ENCODE measurements around the gene BBLN. TPM values are rescaled to one million over a fixed set of nuclear protein-coding genes. Genes with fewer than 3 reads are reported as not detected.
"Not testable (repeated sequence)": the region's sequence is repeated elsewhere in the genome, so short reads cannot be mapped to it uniquely, and the experiment has no call there.

BBLN gene
- total RNA-seq, 2 experiments from 2014 or later, result 74.3 to 75.8 TPM

- ChIA-PET CTCF (no interaction called here), POLR2A (no interaction called here)
These were observed 37.3 kb upstream of the BBLN start for GRCh38 chr9:128122809-128123175.

- CTCF ChIA-PET, result no interaction called here
- POLR2A ChIA-PET, result interaction anchor here (0.7 kb wide), 1 partner anchor 13 kb away, joined by 7 read pairs; no protein-coding TSS in a partner anchor
These were observed 36.5 kb upstream of the BBLN start for GRCh38 chr9:128123451-128124080.

GRCh38 chr9:128124451-128124850 is 35.6 kb upstream of the BBLN start:
- POLR2A ChIA-PET, result interaction anchor here (0.7 kb wide), 1 partner anchor 14 kb away, joined by 7 read pairs; no protein-coding TSS in a partner anchor
- CTCF ChIA-PET, result interaction anchor here (1.3 to 1.6 kb wide), 3 partner anchors 8 to 89 kb away, joined by 3 to 9 read pairs (median 6); no protein-coding TSS in a partner anchor

GRCh38 chr9:128124873-128125579 is 35.0 kb upstream of the BBLN start:
- CTCF ChIA-PET, result interaction anchor here (1.2 to 1.6 kb wide), 4 partner anchors 9 to 89 kb away, joined by 3 to 9 read pairs (median 6); no protein-coding TSS in a partner anchor
- POLR2A ChIA-PET, result no interaction called here

- POLR2A ChIA-PET, result no interaction called here
- CTCF ChIA-PET, result interaction anchor here (1.2 to 1.6 kb wide), 7 partner anchors 8 to 91 kb away, joined by 3 to 9 read pairs (median 5); no protein-coding TSS in a partner anchor
These were observed 34.3 kb upstream of the BBLN start for GRCh38 chr9:128125580-128126354.

DNA sequence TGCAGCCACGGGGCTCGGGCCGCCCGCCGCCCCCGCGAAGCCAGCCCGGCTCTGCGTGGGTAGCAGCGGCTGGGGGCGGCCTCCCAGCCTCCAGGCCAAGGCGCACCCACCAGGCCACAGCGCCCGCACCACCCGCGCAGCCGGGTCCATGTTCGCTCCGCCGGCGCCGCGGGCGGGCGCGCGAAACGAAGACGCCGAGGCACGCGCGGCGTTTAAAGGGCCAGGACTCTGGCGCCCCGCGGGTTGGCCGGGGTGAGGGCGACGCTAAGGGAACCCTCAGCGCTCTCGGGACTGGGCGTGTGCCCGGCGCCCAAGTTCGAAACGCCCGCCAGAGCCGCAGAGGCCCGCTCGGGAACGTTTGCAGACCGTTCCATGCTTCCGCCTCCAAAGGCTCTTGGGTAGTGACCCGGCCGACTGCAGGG is 32.5 kb upstream of the BBLN start, which contains the start of gene PTGES2:
PTGES2 (minus strand) TSS at position 162 of the 422 bp plus-strand sequence; CDS start at position 150, 12 bp downstream.
- ChIA-PET POLR2A (no interaction called here), CTCF (interaction anchor here (1.5 kb wide), 1 partner anchor 93 kb away, joined by 4 read pairs; no protein-coding TSS in a partner anchor)

DNA sequence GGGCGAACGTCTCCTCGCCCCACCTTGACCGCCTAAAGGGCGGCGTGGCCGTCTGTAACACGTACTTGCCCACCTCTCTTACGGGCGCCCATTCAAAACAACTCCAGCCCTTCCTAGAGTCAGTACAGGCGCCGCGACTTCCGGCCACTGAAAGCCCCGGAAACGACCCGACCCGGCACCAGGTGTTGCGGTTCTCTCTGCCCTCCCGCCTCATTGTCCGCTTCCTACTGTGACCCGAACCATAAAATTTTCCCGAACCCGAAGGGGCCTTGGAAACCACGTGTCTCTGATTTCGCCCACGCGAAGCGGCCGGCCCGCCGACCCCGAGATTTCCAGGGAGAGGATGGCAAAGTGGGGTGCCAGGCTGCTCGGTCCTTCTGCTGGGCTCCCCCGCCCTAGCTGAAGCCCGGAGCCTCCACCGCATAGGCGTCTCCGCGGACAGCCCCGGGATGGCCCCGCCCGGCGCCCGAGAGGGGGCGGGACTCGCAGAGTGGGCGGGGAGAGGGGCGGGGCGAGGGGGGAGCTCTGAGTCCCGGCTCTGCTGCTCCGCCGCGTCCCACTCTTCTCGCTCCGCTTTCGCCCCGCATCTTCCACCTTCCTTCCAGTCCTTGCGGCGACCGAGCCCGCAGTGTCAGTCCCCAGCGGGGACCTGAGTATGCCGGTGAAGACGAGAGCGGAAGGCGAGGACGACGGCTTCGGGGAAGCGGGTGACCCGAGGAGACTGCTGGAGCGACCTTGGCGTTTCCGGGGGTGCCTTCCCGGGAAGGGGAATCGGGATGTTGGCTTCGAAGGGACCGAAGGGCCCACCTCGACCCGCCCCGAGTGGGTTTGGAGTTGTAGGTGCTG is 31.9 kb upstream of the BBLN start:
- POLR2A ChIA-PET, result interaction anchor here (0.8 kb wide), 1 partner anchor 191 kb away, joined by 3 read pairs; no protein-coding TSS in a partner anchor
- CTCF ChIA-PET, result interaction anchor here (0.7 to 2.0 kb wide), 5 partner anchors 10 to 45 kb away, joined by 3 to 13 read pairs (median 6); no protein-coding TSS in a partner anchor

- ChIA-PET CTCF (interaction anchor here (0.7 to 2.0 kb wide), 5 partner anchors 11 to 46 kb away, joined by 3 to 13 read pairs (median 6); no protein-coding TSS in a partner anchor), POLR2A (no interaction called here)
These were observed 31.1 kb upstream of the BBLN start for GRCh38 chr9:128128836-128129590.

GRCh38 chr9:128129976-128130590 is 30.0 kb upstream of the BBLN start:
- POLR2A ChIA-PET, result not testable (repeated sequence)
- CTCF ChIA-PET, result interaction anchor here (2.0 kb wide), 2 partner anchors 12 to 14 kb away, joined by 7 to 13 read pairs; no protein-coding TSS in a partner anchor

GRCh38 chr9:128130651-128131050 is 29.4 kb upstream of the BBLN start:
- POLR2A ChIA-PET, result not testable (repeated sequence)

DNA sequence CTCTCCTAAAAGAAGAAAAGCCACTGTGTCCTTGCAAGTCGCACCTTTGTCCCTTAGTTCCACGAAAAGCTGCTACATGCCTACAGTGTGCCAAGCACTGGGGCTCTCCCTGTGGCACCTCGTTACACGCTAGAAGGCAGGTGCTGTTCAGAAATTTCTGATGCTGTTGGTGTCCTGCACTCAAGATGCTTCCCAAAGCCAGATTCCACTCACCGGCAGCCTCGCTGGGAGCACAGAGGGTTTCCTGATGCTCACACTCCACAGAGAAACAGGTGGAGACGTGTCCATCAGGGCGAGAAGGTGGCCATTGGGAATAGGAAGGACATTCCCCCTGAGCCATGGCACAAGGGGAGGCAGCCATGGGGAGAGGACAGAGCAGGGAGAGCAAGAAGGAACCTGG is 28.7 kb upstream of the BBLN start:
- CTCF ChIA-PET, POLR2A ChIA-PET: not testable (repeated sequence)

More at GRCh38 chr9:128130651-128131050, 29.4 kb upstream of the BBLN start:
- CTCF ChIA-PET, result not testable (repeated sequence)

DNA sequence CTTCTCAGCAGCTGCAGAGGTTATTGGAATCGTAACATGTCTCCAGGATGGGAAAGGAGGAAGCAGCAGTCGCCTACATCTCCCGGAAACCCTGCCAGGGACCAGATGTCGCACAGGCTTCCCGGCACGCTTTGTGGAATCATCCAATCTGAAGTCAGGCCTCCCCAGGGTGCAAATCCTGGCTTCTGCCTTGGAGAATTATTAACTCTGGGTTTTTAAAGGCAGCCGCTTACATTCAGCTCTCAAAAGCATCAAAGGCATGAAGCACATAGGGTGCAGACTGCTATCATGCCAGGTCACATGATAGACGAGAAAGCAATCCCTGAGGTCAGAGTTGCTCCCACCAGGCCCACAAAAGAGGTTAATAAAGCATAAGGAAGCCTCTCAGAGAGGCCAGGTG is 27.9 kb upstream of the BBLN start:
- CTCF ChIA-PET, result not testable (repeated sequence)

DNA sequence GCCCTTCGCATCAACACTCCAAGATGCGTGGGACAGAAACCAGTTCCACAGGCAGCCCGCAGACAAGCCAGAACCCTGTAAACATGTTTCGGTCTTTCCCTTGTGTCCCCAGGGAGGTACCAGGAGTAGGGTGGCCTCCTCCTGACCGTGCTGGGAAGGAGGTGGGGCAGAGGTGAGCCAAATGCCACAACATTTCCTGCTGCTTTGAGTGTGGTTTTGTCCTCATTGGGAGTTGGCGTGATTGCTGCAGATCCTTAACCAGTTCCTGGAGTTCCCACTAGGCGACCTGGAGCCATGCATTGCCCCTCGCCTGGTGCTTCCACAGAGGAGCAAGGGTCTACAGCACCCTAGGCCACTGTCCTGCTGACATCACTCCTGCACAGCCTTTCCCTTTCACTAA is 24.5 kb upstream of the BBLN start:
- POLR2A ChIA-PET, CTCF ChIA-PET: not testable (repeated sequence)

More for the DNA sequence above, 27.9 kb upstream of the BBLN start:
- POLR2A ChIA-PET, result not testable (repeated sequence)

DNA sequence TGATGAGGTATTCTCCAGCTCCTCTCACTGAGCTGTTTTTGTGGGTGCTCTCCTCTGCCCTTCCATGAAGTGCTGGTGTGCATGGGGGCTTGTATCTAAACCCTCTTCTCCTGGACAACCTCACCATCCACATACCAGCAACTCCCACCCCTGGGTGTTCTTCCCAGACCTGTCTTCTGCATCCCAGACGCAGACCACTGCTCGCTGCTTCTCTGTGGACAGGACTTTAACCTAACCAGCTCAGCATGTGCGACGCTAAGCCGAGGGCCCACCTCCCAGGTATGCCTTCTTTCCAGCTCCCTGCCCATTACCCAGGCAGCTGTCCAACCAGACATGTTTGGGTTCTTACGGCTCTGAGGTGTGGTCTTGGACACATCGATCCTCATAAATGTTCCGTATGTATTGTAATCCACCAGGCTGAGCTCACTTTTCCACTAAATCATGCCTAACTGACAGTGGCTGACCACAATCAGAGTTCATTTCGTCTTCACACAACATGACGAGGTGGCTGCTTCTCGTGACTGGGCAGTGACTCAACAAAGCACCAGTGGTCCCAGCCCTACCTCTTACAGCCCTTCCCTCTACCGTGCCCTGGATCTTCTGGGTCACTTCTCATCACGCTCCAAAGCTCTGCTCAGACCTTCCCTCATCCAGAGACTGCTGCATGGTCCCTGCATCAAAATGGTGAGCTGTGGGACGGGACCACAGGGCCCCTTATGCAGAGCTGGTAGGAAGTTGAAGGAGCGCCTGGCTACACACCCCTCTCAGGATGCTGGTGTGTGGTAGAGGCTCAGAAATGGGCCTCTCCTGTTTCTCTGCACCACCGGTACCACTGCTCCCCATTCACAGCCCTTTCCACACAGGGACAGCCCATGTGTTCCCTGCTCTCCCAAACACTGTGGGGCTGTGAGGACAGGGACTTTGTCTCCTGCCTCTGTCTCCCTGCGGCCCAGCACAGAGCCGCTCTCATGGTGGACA is 23.0 kb upstream of the BBLN start:
- ChIA-PET POLR2A (no interaction called here), CTCF (interaction anchor here (0.9 kb wide), 1 partner anchor 20 kb away, joined by 4 read pairs; no protein-coding TSS in a partner anchor)

DNA sequence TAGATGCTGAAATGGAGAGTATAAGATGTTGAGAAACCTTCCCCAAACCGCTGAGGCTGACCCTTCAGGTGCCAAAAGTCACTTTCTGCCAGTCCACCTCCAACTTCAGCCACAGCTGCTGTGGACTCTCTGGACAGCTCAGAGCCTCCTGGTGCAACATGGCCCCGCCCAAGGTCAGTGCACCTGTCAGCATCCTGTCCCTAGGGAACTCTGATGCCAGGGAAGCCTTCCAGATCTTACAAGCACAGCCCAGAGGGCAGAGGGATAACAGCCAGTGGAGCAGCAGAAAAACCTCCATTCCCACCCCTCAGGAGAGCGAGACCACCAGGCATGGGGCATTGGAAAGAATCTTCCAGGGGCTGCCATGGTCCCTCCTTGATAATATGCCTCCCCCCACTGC is 22.1 kb upstream of the BBLN start:
- ChIA-PET POLR2A (no interaction called here), CTCF (no interaction called here)

GRCh38 chr9:128139621-128140020 is 20.4 kb upstream of the BBLN start:
- CTCF ChIA-PET, result no interaction called here
- POLR2A ChIA-PET, result no interaction called here

DNA sequence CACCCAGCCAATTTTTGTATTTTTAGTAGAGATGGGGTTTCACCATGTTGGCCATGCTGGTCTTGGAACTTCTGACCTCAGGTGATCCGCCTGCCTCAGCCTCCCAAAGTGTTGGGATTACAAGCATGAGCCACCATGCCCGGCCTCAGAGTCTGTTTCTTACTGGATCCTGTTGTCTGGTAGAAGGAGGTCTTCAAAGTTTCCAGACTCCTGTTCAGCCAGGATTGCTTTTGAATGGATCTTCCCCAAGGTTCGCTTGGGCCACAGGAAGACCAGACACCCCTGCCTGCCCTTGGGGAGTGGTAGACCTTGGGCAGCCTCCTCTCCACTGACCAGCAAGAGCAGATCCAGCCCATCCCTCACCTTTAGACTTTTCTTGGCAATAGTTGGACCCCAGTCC is 18.5 kb upstream of the BBLN start:
- POLR2A ChIA-PET, result no interaction called here

More for the DNA sequence above, 18.5 kb upstream of the BBLN start:
- CTCF ChIA-PET, result interaction anchor here (1.7 kb wide), 2 partner anchors 13 to 24 kb away, joined by 6 to 8 read pairs; no protein-coding TSS in a partner anchor

Data from activated CD8-positive, alpha-beta memory T cell treated with anti-CD3 and anti-CD28 coated beads for 36 hours (primary cell).